Gastroesophageal sphincter (tissue), 4 donors: Measurements from ENCODE around the gene ST6GALNAC3. TPM values are rescaled to one million over a fixed set of nuclear protein-coding genes. Genes with fewer than 3 reads are reported as not detected.

Experiments used
- ATAC-seq: fragments of 150-250 bp; one replicate; pipeline ENCODE4 v1.9.1; 2016; ENCODE audit warnings: mild to moderate bottlenecking, moderate library complexity
- H3K27ac ChIP-seq, 4 donors: fragments of 200-600 bp; sonication (generic) in 3 of 4; 1 replicate in 3 of 4; 2 replicates in 1 of 4; pipeline ENCODE4 v1.5.1; 2016 to 2019
- H3K27me3 ChIP-seq: fragments of 200-600 bp; sonication (generic); one replicate; pipeline ENCODE4 v1.5.1; 2019
- H3K36me3 ChIP-seq, 2 donors: fragments of 200-600 bp; sonication (generic); one replicate each; pipeline ENCODE4 v1.5.1; 2019; ENCODE audit warnings: control low read depth in 1 of 2
- H3K4me1 ChIP-seq, 3 donors: fragments of 200-600 bp; sonication (generic); 1 replicate in 2 of 3; 2 replicates in 1 of 3; pipeline ENCODE4 v1.5.1; 2016 to 2019; ENCODE audit warnings: control low read depth in 2 of 3
- H3K4me3 ChIP-seq, 2 donors: fragments of 200-600 bp; sonication (generic); one replicate each; pipeline ENCODE4 v1.5.1; 2019; ENCODE audit warnings: mild to moderate bottlenecking in 1 of 2, moderate library complexity in 1 of 2
- H3K9me3 ChIP-seq, 3 donors: fragments of 200-600 bp; sonication (generic); one replicate each; pipeline ENCODE4 v1.5.1; 2017 to 2019; ENCODE audit warnings: control low read depth in 2 of 3
- CTCF ChIP-seq, 4 experiments: fragments of 200-600 bp in 2 of 4; fragments of 450-650 bp in 2 of 4; sonication (generic) in 1 of 4; IDR thresholded peaks; one replicate each; pipeline ENCODE4 v1.5.1; 2017 to 2019; ENCODE audit warnings: antibody characterized with exemption in 4 of 4, mild to moderate bottlenecking in 2 of 4, moderate library complexity in 2 of 4
- EP300 ChIP-seq: sonication (generic); formaldehyde crosslinking; IDR thresholded peaks from one replicate; pipeline ENCODE4 v1.6.1; 2017; ENCODE audit warnings: antibody characterized with exemption, mild to moderate bottlenecking
- POLR2A ChIP-seq, 2 donors: fragments of 450-650 bp; IDR thresholded peaks; one replicate each; pipeline ENCODE4 v1.6.1; 2017; ENCODE audit warnings: antibody characterized with exemption in 2 of 2, mild to moderate bottlenecking in 2 of 2, moderate library complexity in 1 of 2
- POLR2AphosphoS5 ChIP-seq: sonication (generic); formaldehyde crosslinking; IDR thresholded peaks from one replicate; pipeline ENCODE4 v1.6.1; 2017; ENCODE audit warnings: antibody characterized with exemption
- WGBS, 2 donors: methylation state at CpG; one replicate each; pipeline ENCODE4 v1.1.5; 2018; ENCODE audit warnings: low coverage in 1 of 2; 5-methylcytosine and 5-hydroxymethylcytosine counted together
- total RNA-seq, 4 donors: library from RNA; depleted of rRNA; stranded (reverse); fragments of >200 nt; gene quantifications; one replicate each; pipeline ENCODE4 v1.1.0, GENCODE V29; 2016

The ST6GALNAC3 gene
- total RNA-seq, 4 donors from 2014 or later: 2.8 to 10.6 (median 3.3) TPM

GRCh38 chr1:76289692-76290091 is 215.1 kb downstream of the ST6GALNAC3 start:
- WGBS, 2 donors: 94 to 100% methylated on average over 2 of the region's 2 CpGs
- no peak overlapping the region for H3K4me3 ChIP-seq
- no peaks in the 10 kb centered on the region for H3K36me3 ChIP-seq
- no peaks in the 10 kb centered on the region for H3K4me1 ChIP-seq
- H3K9me3 ChIP-seq: no peaks in the 10 kb centered on the region
- no peaks in the 10 kb centered on the region for H3K27me3 ChIP-seq
- TF ChIP-seq EP300: no peak
- no peak for TF ChIP-seq POLR2AphosphoS5
- TF ChIP-seq CTCF (IDR thresholded peaks at IDR 0.05): no peak
- TF ChIP-seq POLR2A (IDR thresholded peaks at IDR 0.05): no peak
- no peak overlapping the region for H3K27ac ChIP-seq
- no peak for ATAC-seq

GRCh38 chr1:76290271-76290670 is 215.7 kb downstream of the ST6GALNAC3 start:
- ATAC-seq: no peak
- Histone ChIP-seq H3K4me1 (no peaks in the 10 kb centered on the region), H3K27me3 (no peaks in the 10 kb centered on the region), H3K4me3 (no peak overlapping the region), H3K36me3 (no peaks in the 10 kb centered on the region), H3K9me3 (no peaks in the 10 kb centered on the region), H3K27ac (no peak overlapping the region)
- WGBS, 2 donors: 75 to 91% methylated on average over 2 of the region's 2 CpGs
- TF ChIP-seq POLR2A (IDR thresholded peaks at IDR 0.05) (no peak), POLR2AphosphoS5 (no peak), CTCF (IDR thresholded peaks at IDR 0.05) (no peak), EP300 (no peak)

- no peaks in the 10 kb centered on the region for H3K36me3 ChIP-seq
- ATAC-seq: no peak
- 73 to 100% methylated on average over 2 to 5 of the region's 13 CpGs for WGBS, 2 donors
- no peaks in the 10 kb centered on the region for H3K9me3 ChIP-seq
- no peaks in the 10 kb centered on the region for H3K4me1 ChIP-seq
- H3K27me3 ChIP-seq: no peaks in the 10 kb centered on the region
- TF ChIP-seq EP300 (no peak), CTCF (IDR thresholded peaks at IDR 0.05) (no peak), POLR2AphosphoS5 (no peak), POLR2A (IDR thresholded peaks at IDR 0.05) (no peak)
- H3K4me3 ChIP-seq: no peak overlapping the region
- H3K27ac ChIP-seq: no peak overlapping the region
Observed at GRCh38 chr1:76291191-76291590, 216.6 kb downstream of the ST6GALNAC3 start.

- no peak for TF ChIP-seq POLR2AphosphoS5
- no peak for TF ChIP-seq EP300
- no peak for TF ChIP-seq CTCF (IDR thresholded peaks at IDR 0.05)
- TF ChIP-seq POLR2A (IDR thresholded peaks at IDR 0.05): no peak
- H3K4me1 ChIP-seq: no peaks in the 10 kb centered on the region
- 27 to 50% methylated on average over 1 of the region's 1 CpG for WGBS, 2 donors
- H3K4me3 ChIP-seq: no peak overlapping the region
- ATAC-seq: no peak
- H3K36me3 ChIP-seq: no peaks in the 10 kb centered on the region
- H3K27ac ChIP-seq: no peak overlapping the region
- H3K27me3 ChIP-seq: no peaks in the 10 kb centered on the region
- no peaks in the 10 kb centered on the region for H3K9me3 ChIP-seq
Observed at GRCh38 chr1:76291737-76292136, 217.2 kb downstream of the ST6GALNAC3 start.

GRCh38 chr1:76292418-76293184 is 218.1 kb downstream of the ST6GALNAC3 start:
- Histone ChIP-seq H3K9me3 (no peaks in the 10 kb centered on the region), H3K27ac (no peak overlapping the region), H3K36me3 (no peaks in the 10 kb centered on the region), H3K4me3 (no peak overlapping the region), H3K4me1 (no peaks in the 10 kb centered on the region), H3K27me3 (no peaks in the 10 kb centered on the region)
- 74 to 86% methylated on average over 2 of the region's 2 CpGs for WGBS, 2 donors
- TF ChIP-seq POLR2A (IDR thresholded peaks at IDR 0.05) (no peak), CTCF (IDR thresholded peaks at IDR 0.05) (no peak), EP300 (no peak), POLR2AphosphoS5 (no peak)
- ATAC-seq: no peak
